A549 (cell line): ENCODE results near the gene MRPL34. TPM values are rescaled to one million over a fixed set of nuclear protein-coding genes. Genes with fewer than 3 reads are reported as not detected.

Experiments used
- ATAC-seq, 2 experiments: fragments of 200-7000 bp in 1 of 2; fragments of >200 bp in 1 of 2; cut with Nextera tagmentation in 1 of 2; cut with Tn5 transposase in 1 of 2; 3 replicates each; pipeline versions ENCODE4 v1.8.0 to v1.9.1; 2018 to 2020; ENCODE audit warnings: mild to moderate bottlenecking in 1 of 2, moderate library complexity in 1 of 2
- CTCF ChIA-PET: fragments of 300-600 bp; sonication (Branson Sonifier 250); formaldehyde crosslinking; extraction: SDS; loops from one replicate; lab custom pipeline; 2021; ENCODE audit warnings: antibody characterized with exemption, inconsistent platforms; lab: Yijun Ruan, JAX
- POLR2A ChIA-PET: fragments of 350-600 bp; formaldehyde crosslinking; extraction: SDS; loops from one replicate; lab custom pipeline; 2021; ENCODE audit warnings: antibody characterized with exemption, inconsistent platforms; lab: Yijun Ruan, JAX
- DNase-seq, 2 experiments: peaks; one replicate each; pipeline versions ENCODE4 v3.0.0 to v3.0.0-alpha.2; 2011 to 2016; ENCODE audit warnings: low read depth in 1 of 2, low spot score in 1 of 2
- FAIRE-seq: peaks from 2 replicates; lab custom pipeline; 2011; peaks lifted over from hg19 to GRCh38; lab: Jason Lieb, UNC
- H3K27ac ChIP-seq, 2 experiments: fragments of >200 bp; sonication (Bioruptor Twin); formaldehyde crosslinking; 3 replicates each; pipeline ENCODE4 v1.5.1; 2016 to 2017
- H3K4me1 ChIP-seq: fragments of >200 bp; sonication (Bioruptor Twin); formaldehyde crosslinking; 3 replicates; pipeline ENCODE4 v1.6.1; 2016
- H3K4me2 ChIP-seq: fragments of >200 bp; sonication (Bioruptor Twin); formaldehyde crosslinking; 3 replicates; pipeline ENCODE4 v1.6.1; 2016
- H3K4me3 ChIP-seq: fragments of >200 bp; sonication (Bioruptor Twin); formaldehyde crosslinking; 3 replicates; pipeline ENCODE4 v1.5.1; 2016
- H3K9me3 ChIP-seq: fragments of >200 bp; sonication (Bioruptor Twin); formaldehyde crosslinking; 3 replicates; pipeline ENCODE4 v1.6.1; 2016
- BHLHE40 ChIP-seq: IDR thresholded peaks from 2 replicates; pipeline ENCODE4 v1.6.1; 2012; ENCODE audit warnings: low read depth, low read length, inconsistent platforms
- CBX2 ChIP-seq: fragments of 200-600 bp; sonication (generic); IDR thresholded peaks from 2 replicates; pipeline ENCODE4 v1.6.1; 2016; ENCODE audit warnings: low read depth, mild to moderate bottlenecking, borderline replicate concordance
- CEBPB ChIP-seq, 2 experiments: fragments of >200 bp in 1 of 2; sonication (Bioruptor Twin) in 1 of 2; formaldehyde crosslinking in 1 of 2; IDR thresholded peaks; 2 replicates each; pipeline ENCODE4 v1.6.1; 2012 to 2016
- CTCF ChIP-seq: fragments of >200 bp; sonication (Bioruptor Twin); formaldehyde crosslinking; IDR thresholded peaks from 3 replicates; pipeline ENCODE4 v1.5.1; 2016
- E2F6 ChIP-seq: IDR thresholded peaks from 2 replicates; pipeline ENCODE4 v1.6.1; 2012; ENCODE audit warnings: low read depth, borderline replicate concordance
- EHF ChIP-seq: fragments of 250-450 bp; sonication (Bioruptor Pico); IDR thresholded peaks from 2 replicates; pipeline ENCODE4 v1.5.0; 2020; ENCODE audit warnings: mild to moderate bottlenecking
- FOSL2 ChIP-seq, 2 experiments: fragments of 450-650 bp in 1 of 2; fragments of >200 bp in 1 of 2; sonication (Bioruptor Twin) in 1 of 2; formaldehyde crosslinking; IDR thresholded peaks; 2 replicates each; pipeline versions ENCODE4 v1.5.0 to v1.6.1; 2016 to 2020; ENCODE audit warnings: mild to moderate bottlenecking in 1 of 2, moderate library complexity in 1 of 2
- HES2 ChIP-seq: fragments of >200 bp; sonication (Bioruptor Twin); formaldehyde crosslinking; IDR thresholded peaks from 2 replicates; pipeline ENCODE4 v1.6.1; 2016
- HMGXB4 ChIP-seq: fragments of 250-450 bp; sonication (Bioruptor Pico); IDR thresholded peaks from 2 replicates; pipeline ENCODE4 v1.5.0; 2021; ENCODE audit warnings: mild to moderate bottlenecking, moderate library complexity, borderline replicate concordance
- HOXB13 ChIP-seq: fragments of 250-450 bp; sonication (Bioruptor Pico); IDR thresholded peaks from 2 replicates; pipeline ENCODE4 v1.5.0; 2020; ENCODE audit warnings: low read depth, mild to moderate bottlenecking, moderate library complexity
- HOXB5 ChIP-seq: fragments of 250-450 bp; sonication (Bioruptor Pico); IDR thresholded peaks from 2 replicates; pipeline ENCODE4 v1.5.0; 2020; ENCODE audit warnings: mild to moderate bottlenecking, moderate library complexity
- JUN ChIP-seq, 2 experiments: fragments of >200 bp; sonication (Bioruptor Twin); formaldehyde crosslinking; IDR thresholded peaks; 2 replicates in 1 of 2; 3 replicates in 1 of 2; pipeline ENCODE4 v1.6.1; 2016 to 2017
- KDM5A ChIP-seq: fragments of 200-600 bp; sonication (generic); IDR thresholded peaks from 2 replicates; pipeline ENCODE4 v1.6.1; 2016; ENCODE audit warnings: antibody characterized with exemption, mild to moderate bottlenecking
- MAFK ChIP-seq: fragments of 450-650 bp; IDR thresholded peaks from 2 replicates; pipeline ENCODE4 v1.6.1; 2014; ENCODE audit not compliant: partially characterized antibody
- MAX ChIP-seq: IDR thresholded peaks from 2 replicates; pipeline ENCODE4 v1.6.1; 2012
- NPAS2 ChIP-seq: fragments of 250-450 bp; sonication (Bioruptor Pico); IDR thresholded peaks from 2 replicates; pipeline ENCODE4 v1.8.0; 2022; ENCODE audit warnings: mild to moderate bottlenecking, moderate library complexity, borderline replicate concordance
- PBX3 ChIP-seq: IDR thresholded peaks from 2 replicates; pipeline ENCODE4 v1.6.1; 2012
- PHF8 ChIP-seq: fragments of 200-600 bp; sonication (generic); IDR thresholded peaks from 2 replicates; pipeline ENCODE4 v1.6.1; 2016; ENCODE audit warnings: low read depth, mild to moderate bottlenecking, antibody characterized with exemption, moderate library complexity, borderline replicate concordance
- POLR2A ChIP-seq: IDR thresholded peaks from 2 replicates; pipeline ENCODE4 v1.6.1; 2012; ENCODE audit warnings: mild to moderate bottlenecking, low read length
- RAD21 ChIP-seq, 2 experiments: fragments of >200 bp in 1 of 2; sonication (Bioruptor Twin) in 1 of 2; formaldehyde crosslinking in 1 of 2; IDR thresholded peaks in 1 of 2; conservative IDR thresholded peaks in 1 of 2; 2 replicates in 1 of 2; 3 replicates in 1 of 2; pipeline ENCODE4 v1.6.1; 2012 to 2018; ENCODE audit warnings: inconsistent platforms in 1 of 2
- RARB ChIP-seq: fragments of 250-450 bp; sonication (Bioruptor Pico); IDR thresholded peaks from 2 replicates; pipeline ENCODE4 v1.8.0; 2021; ENCODE audit warnings: mild to moderate bottlenecking, moderate library complexity
- RCOR1 ChIP-seq: fragments of 150-350 bp; IDR thresholded peaks from 2 replicates; pipeline ENCODE4 v1.6.1; 2014; ENCODE audit warnings: antibody characterized with exemption, low read length, low read depth
- REST ChIP-seq: fragments of 200-600 bp; sonication (generic); IDR thresholded peaks from 2 replicates; pipeline ENCODE4 v1.6.1; 2016; ENCODE audit warnings: antibody characterized with exemption, mild to moderate bottlenecking, moderate library complexity
- RFX5 ChIP-seq: fragments of 450-650 bp; IDR thresholded peaks from 2 replicates; pipeline ENCODE4 v1.7.1; 2014; ENCODE audit warnings: antibody characterized with exemption, mild to moderate bottlenecking, moderate library complexity
- SREBF2 ChIP-seq: fragments of 450-650 bp; IDR thresholded peaks from 2 replicates; pipeline ENCODE4 v1.6.1; 2014; ENCODE audit warnings: mild to moderate bottlenecking, moderate library complexity
- USF2 ChIP-seq: fragments of 450-650 bp; IDR thresholded peaks from 2 replicates; pipeline ENCODE4 v1.6.1; 2014; ENCODE audit warnings: antibody characterized with exemption
- ZNF302 ChIP-seq: fragments of 250-450 bp; sonication (Bioruptor Pico); IDR thresholded peaks from 2 replicates; pipeline ENCODE4 v1.9.0; 2021; ENCODE audit warnings: inconsistent platforms, mild to moderate bottlenecking, moderate library complexity
- WGBS: methylation state at CpG from one replicate; pipeline ENCODE4 v1.1.6; 2017; ENCODE audit errors: missing lambda C conversion rate; 5-methylcytosine and 5-hydroxymethylcytosine counted together
- polyA plus RNA-seq, 4 experiments: library from polyadenylated mRNA; depleted of rRNA in 3 of 4; stranded (reverse); fragments of >200 nt; fragmentation: RNase III in 1 of 4; extraction: RNeasy Plus Mini Kit Qiagen cat#74134 plus additional on column Dnase treatment in 1 of 4; gene quantifications; 2 replicates in 3 of 4; 3 replicates in 1 of 4; pipeline ENCODE4 v1.2.3, GENCODE V29; 2011 to 2017

MRPL34 gene
- polyA plus RNA-seq, 2 of the 4 experiments (the other 2 are of a cell fraction) = 28.1 to 56.1 TPM

GRCh38 chr19:17303167-17303939 lies 2.3 kb upstream of the MRPL34 start, which contains the start of gene ABHD8:
ABHD8 (minus strand) TSS chr19:17303425; CDS start chr19:17301616, 1,809 bp downstream.
- peak within 1 kb of the TSS; percentile 65 for H3K4me3 ChIP-seq
- TF ChIP-seq SREBF2 = no peak
- TF ChIP-seq REST = no peak
- TF ChIP-seq FOSL2 (IDR thresholded peaks at IDR 0.05) = no peak
- no peak for TF ChIP-seq FOSL2 (CRISPR knock-in tag; IDR thresholded peaks at IDR 0.05)
- TF ChIP-seq PHF8 = no peak
- no peak for TF ChIP-seq ZNF302
- no peak for TF ChIP-seq RCOR1
- TF ChIP-seq MAFK = no peak
- TF ChIP-seq MAX = peak; percentile 41; the same call in 1 of the 2 replicates
- no peak for TF ChIP-seq CBX2
- no peak for TF ChIP-seq HOXB13
- TF ChIP-seq HOXB5 (CRISPR knock-in tag) = no peak
- peak; percentile 62 for TF ChIP-seq USF2
- TF ChIP-seq JUN (IDR thresholded peaks at IDR 0.05) = 0 out of 5 replicates have a peak, but pooled peaks of 1 of the 2 experiments have one; percentile 30
- TF ChIP-seq CEBPB (IDR thresholded peaks at IDR 0.05) = no peak
- no peak for TF ChIP-seq KDM5A
- no peak; a peak in 1 of 5 replicates for TF ChIP-seq RAD21 (conservative IDR thresholded peaks at IDR 0.05 in 1 of 2, IDR thresholded peaks at IDR 0.05 in 1 of 2)
- TF ChIP-seq POLR2A = peak; percentile 43
- no peak for TF ChIP-seq NPAS2 (CRISPR knock-in tag)
- no peak for TF ChIP-seq RFX5
- no peak for TF ChIP-seq EHF
- TF ChIP-seq BHLHE40 = no peak
- TF ChIP-seq PBX3 = peak; percentile 96
- no peak for TF ChIP-seq HES2
- no peak for TF ChIP-seq E2F6
- TF ChIP-seq CTCF = peak; percentile 40
- no peak for TF ChIP-seq RARB (CRISPR knock-in tag)
- no peak for TF ChIP-seq HMGXB4 (CRISPR knock-in tag)
- TF ChIP-seq, all 56 proteins: peak for 6
- ATAC-seq = peak; percentile 77 to 85
- peak within 1 kb of the TSS; percentile 87 to 95 for H3K27ac ChIP-seq
- ChIA-PET CTCF (interaction anchor here (2.2 to 8.7 kb wide), 2 partner anchors 10 to 83 kb away, joined by 8 to 98 read pairs; no protein-coding TSS in a partner anchor), POLR2A (no interaction called here)
- peak; percentile 71 to 95 for DNase-seq
- peak within 1 kb of the TSS; percentile 93 for H3K4me2 ChIP-seq
- FAIRE-seq = no peak
- 3% methylated on average over 11 of the region's 52 CpGs for WGBS
- peaks cover 28% of the 10 kb centered on the region for H3K4me1 ChIP-seq
- H3K9me3 ChIP-seq = no peaks in the 10 kb centered on the region
